H1 (cell line): ENCODE results near the gene SYT10. TPM values are rescaled to one million over a fixed set of nuclear protein-coding genes. Genes with fewer than 3 reads are reported as not detected.

ENCODE experiments used
- KDM1A ChIP-seq: fragments of 200-600, 300-600 bp; sonication (generic); IDR thresholded peaks from 2 replicates; pipeline ENCODE4 v1.7.1; 2016; ENCODE audit warnings: mild to moderate bottlenecking, low read length, borderline replicate concordance
- polyA plus RNA-seq, 7 experiments: library from polyadenylated mRNA; depleted of rRNA in 3 of 7; stranded (reverse) in 5 of 7; unstranded in 2 of 7; fragments of >200 nt in 5 of 7; fragments of 200-250 nt in 2 of 7; gene quantifications; 1 replicate in 5 of 7; 2 replicates in 1 of 7; 4 replicates in 1 of 7; pipeline versions ENCODE4 v1.2.1 to v1.2.3, GENCODE V29; 2011 to 2013; ENCODE audit warnings: missing spikeins in 2 of 7, mixed read lengths in 2 of 7
- total RNA-seq: library from RNA; stranded (reverse); fragmentation: NEBNext Ultra II Directional; extraction: Animal tissue kit (Norgen Biotek cat#: 25700); gene quantifications from 2 replicates; pipeline ENCODE4 v1.2.1, GENCODE V29; 2021

Gene SYT10
- total and polyA plus RNA-seq, 2 of the 8 experiments (the other 6 are each of a cell fraction or from before 2014, with no cell fraction given) = 0.97 to 2.6 TPM

DNA sequence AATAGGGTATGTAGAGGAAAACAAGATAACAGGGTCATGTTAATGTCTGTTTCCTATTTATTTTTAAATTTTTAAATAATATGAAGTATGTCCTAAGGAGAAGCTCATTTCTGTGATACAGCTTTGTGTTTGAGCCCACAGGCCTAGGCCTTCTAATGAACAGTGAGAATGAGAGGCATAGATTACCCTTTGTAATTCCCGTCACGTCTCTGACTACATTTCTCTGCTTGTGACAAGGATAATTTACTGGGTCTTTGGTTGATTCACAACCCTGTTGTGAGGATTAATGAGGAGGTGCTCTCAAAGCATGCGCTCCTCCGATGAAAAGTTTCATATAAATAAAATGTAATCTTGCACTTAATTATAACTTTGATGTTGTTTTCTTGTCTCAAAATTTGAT, 56.1 kb downstream of the SYT10 start (continued):
- no peak for TF ChIP-seq KDM1A
- TF ChIP-seq, all 59 proteins: peak for 0
